OCI-LY1 (cell line): ENCODE measurements around the gene PPP2R1B.

Experiments
- EZH2 ChIP-seq: fragments of 200-600 bp; sonication (generic), shearing (Covaris generic); IDR thresholded peaks from 2 replicates; pipeline ENCODE4 v1.8.0; 2017; ENCODE audit warnings: borderline replicate concordance, mixed run types, mild to moderate bottlenecking, antibody characterized with exemption, low read length, moderate library complexity, mixed read lengths
- TF ChIP-seq, protein P1 (sequence below): fragments of 200-600 bp; sonication (generic), shearing (Covaris generic); IDR thresholded peaks from 2 replicates; pipeline ENCODE4 v1.5.1; 2017; ENCODE audit warnings: mild to moderate bottlenecking, antibody characterized with exemption, low read length, moderate library complexity, mixed read lengths

DNA sequence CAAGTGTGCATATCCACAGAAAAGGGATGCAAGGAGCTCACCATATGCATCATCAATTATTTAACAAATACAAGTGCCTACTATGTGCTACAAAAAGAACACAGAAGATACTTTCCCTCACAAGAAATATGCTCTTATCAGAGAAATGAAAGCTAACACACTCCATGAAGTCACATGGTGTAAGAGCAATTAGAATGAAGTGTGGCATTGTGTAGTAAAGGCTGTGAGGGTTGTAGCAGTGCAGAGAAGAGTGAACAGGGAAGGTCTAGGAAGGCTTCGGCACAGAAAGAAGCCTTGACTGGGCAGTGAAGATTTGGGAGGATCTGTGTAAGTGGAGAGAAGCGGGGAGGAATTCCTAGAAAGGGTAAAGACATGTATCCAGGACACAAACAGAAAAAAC is 22.5 kb downstream of the PPP2R1B start:
- TF ChIP-seq, protein P1, sequence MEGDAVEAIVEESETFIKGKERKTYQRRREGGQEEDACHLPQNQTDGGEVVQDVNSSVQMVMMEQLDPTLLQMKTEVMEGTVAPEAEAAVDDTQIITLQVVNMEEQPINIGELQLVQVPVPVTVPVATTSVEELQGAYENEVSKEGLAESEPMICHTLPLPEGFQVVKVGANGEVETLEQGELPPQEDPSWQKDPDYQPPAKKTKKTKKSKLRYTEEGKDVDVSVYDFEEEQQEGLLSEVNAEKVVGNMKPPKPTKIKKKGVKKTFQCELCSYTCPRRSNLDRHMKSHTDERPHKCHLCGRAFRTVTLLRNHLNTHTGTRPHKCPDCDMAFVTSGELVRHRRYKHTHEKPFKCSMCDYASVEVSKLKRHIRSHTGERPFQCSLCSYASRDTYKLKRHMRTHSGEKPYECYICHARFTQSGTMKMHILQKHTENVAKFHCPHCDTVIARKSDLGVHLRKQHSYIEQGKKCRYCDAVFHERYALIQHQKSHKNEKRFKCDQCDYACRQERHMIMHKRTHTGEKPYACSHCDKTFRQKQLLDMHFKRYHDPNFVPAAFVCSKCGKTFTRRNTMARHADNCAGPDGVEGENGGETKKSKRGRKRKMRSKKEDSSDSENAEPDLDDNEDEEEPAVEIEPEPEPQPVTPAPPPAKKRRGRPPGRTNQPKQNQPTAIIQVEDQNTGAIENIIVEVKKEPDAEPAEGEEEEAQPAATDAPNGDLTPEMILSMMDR, result no peak
- no peak for TF ChIP-seq EZH2
